NCI-H2107 (cell line): Measurements from ENCODE around the gene ICAM1.

Source experiments
- DNase-seq: peaks from one replicate; lab custom pipeline; 2025; lab: John Stamatoyannopoulos, UW

The ICAM1 gene

GRCh38 chr19:10321874-10322835, 51.2 kb downstream of the ICAM1 start:
- DNase-seq, result no peak

- no peak for DNase-seq
Measured at GRCh38 chr19:10325732-10326131, 54.8 kb downstream of the ICAM1 start.

GRCh38 chr19:10327793-10328192, 56.9 kb downstream of the ICAM1 start:
- no peak for DNase-seq

GRCh38 chr19:10328558-10329429, 57.9 kb downstream of the ICAM1 start:
- DNase-seq, result no peak

- DNase-seq, result no peak
Measured at GRCh38 chr19:10329555-10329954, 58.6 kb downstream of the ICAM1 start.

- no peak for DNase-seq
Measured at GRCh38 chr19:10332158-10332964, 61.4 kb downstream of the ICAM1 start.

- DNase-seq, result peak; percentile 95
Measured at GRCh38 chr19:10332965-10333757, 62.2 kb downstream of the ICAM1 start, which contains the start of gene RAVER1. Gene RAVER1 (minus strand): TSS chr19:10333529. CDS start chr19:10333507, 22 bp downstream.

- no peak for DNase-seq
Measured at GRCh38 chr19:10333758-10334587, 63.1 kb downstream of the ICAM1 start.

GRCh38 chr19:10334588-10335351, 63.9 kb downstream of the ICAM1 start:
- DNase-seq, result no peak

- DNase-seq, result no peak
Measured at GRCh38 chr19:10335352-10335985, 64.5 kb downstream of the ICAM1 start.
